Measurements from ENCODE around the gene GPHA2.
"Not testable (repeated sequence)": the region's sequence is repeated elsewhere in the genome, so short reads cannot be mapped to it uniquely, and the experiment has no call there.

The GPHA2 gene, protein sequence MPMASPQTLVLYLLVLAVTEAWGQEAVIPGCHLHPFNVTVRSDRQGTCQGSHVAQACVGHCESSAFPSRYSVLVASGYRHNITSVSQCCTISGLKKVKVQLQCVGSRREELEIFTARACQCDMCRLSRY

DNA sequence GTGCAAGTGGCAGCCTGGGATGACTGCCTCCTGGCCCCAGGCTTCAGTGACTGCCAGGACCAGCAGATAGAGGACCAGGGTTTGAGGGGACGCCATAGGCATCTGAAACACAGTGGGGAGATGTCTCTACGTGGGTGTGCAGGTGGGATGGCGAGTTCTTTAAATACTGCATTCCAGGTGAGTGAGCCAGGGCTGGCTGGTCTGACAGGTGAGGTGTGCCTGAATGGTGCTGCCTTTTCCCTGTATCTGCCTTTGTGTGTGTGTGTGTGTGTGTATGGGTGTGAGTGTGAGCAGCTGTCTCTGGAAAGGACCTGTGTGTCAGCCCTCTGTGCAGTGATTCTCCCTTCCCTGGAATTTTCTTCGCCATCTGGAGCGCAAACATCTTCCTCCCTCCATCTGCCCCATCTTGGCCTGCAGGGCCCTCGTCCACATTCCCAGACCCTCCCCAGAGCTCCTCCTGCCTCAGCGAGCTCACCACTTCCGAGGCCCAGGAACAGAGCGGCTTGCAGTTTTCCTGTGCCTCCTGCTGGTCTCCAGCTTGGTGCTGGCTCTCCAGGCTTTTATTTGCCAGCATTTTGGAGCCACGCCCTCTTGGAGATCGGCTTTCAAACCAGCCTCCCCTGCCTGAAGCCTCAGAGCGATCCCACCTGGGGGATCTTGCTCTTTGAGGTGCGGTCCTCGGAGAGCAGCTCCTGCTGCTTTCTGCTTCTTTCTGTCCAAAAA, at the start of gene GPHA2:
Gene GPHA2, minus strand, starts transcription at position 535 of the 723 bp plus-strand sequence. Its CDS starts 433 bp downstream, at position 102.
- DNase-seq: no peak

DNA sequence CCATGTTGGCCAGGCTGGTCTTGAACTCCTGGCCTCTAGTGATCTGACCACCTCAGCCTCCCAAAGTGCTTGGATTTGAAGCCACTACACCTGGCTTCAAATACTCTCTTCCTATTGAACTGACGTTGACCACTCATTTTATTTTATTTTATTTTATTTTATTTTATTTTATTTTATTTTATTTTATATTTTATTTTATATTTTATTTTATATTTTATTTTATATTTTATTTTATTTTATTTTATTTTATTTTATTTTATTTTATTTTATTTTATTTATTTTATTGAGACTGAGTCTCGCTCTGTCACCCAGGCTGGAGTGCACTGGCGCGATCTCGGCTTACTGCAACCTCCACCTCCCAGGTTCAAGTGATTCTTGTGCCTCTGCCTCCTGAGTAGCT, 47.6 kb upstream of the GPHA2 start:
- not testable (repeated sequence) for DNase-seq

DNA sequence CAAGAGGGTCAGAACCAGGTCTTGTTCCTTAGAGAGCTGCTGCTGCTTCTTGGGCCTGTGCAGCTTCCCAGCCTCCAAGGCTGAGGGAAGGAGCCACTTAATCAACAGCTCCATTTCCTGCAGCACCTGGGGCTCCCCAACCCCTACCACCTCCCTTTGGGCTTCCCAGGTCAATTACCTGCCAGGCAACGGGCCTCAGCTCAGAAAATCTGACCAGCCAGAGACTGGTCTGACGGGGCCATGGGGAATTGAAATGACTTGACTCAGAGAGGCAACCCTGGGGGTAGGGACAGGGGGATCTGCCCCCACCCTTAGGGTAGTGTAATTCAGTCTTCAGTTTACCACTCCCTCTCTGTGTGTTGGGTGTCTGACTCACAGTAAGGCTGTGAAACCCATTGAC, 41.0 kb upstream of the GPHA2 start:
- no peak for DNase-seq

DNA sequence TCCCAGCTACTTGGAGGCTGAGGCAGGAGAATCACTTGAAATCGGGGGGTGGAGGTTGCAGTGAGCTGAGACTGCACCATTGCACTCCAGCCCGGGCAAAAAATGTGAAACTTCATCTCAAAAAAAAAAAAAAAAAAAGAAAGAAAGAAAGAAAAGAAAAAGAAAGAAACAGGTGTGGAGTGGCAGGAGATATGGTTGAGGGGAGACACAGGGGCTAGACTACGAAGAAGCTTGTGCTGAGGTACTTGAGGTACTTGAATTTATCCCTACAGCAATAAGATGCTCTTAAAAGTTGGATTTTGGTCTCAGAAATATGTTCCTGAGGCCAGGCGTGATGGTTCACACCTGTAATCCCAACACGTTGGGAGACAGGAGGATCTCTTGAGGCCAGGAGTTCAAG, 38.4 kb upstream of the GPHA2 start:
- no peak for DNase-seq

DNA sequence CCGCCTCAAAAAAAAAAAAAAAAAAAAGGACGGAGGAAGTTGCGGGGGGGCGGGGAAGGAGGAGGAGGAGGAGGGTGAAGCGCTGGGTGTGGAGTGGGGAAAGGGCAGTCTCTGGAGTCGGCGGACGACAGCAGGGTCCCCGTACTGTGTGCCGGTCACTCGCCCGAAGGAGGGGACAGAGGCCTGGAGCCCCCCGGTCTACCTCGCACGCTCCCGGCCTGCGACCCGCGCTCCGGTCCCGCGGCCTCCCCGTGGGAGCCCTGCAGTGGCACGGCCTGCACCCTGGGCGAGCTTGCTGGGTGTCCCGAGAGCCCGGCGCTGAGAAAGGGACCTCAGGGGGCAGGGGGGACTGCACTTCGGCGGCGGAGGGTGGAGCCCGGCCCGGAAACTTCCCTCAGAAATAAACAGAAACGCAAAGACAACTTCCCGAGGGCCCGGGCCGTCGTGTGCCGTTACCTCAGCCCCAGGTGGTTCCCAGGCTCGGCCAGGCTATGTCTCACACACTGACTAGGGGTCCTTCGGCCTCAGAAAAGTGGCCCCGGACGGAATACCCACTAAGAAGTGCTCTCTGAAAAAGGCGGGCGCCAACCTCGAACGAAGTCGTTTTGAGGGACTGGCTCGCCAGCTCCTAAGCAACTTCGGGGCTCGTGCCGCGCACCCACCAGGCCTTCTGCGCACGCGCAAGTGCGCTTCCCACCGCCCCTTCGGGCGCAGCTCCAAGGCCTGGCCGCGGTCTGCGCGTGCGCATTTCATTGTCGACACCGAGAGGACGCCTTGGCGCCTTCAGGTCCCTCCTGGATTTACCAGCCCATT, 35.9 kb upstream of the GPHA2 start, which contains the start of gene MAJIN:
Gene MAJIN, minus strand, starts transcription at position 688 of the 813 bp plus-strand sequence. CDS start 12,703 bp downstream, outside the sequence.
- peak; percentile 67 to 71 for DNase-seq

DNA sequence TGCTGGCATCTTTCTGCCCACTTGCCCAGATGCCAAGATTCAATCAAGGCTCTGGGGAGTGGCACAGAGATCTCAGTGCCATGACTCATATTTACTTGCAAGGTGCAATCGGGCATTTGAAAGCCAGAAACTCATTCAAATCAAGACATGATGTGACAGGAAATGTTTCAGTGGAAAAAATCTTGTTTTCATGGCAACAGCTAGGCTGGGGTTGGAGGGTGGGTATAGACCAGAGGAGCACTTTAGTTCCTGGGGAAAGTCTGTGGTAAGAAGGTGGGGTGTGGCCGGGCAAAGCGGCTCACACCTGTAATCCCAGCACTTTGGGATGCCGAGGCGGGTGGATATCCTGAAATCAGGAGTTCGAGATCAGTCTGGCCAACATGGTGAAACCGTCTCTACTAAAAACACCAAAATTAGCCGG, 35.0 kb upstream of the GPHA2 start:
- DNase-seq: peak; percentile 21 to 47

DNA sequence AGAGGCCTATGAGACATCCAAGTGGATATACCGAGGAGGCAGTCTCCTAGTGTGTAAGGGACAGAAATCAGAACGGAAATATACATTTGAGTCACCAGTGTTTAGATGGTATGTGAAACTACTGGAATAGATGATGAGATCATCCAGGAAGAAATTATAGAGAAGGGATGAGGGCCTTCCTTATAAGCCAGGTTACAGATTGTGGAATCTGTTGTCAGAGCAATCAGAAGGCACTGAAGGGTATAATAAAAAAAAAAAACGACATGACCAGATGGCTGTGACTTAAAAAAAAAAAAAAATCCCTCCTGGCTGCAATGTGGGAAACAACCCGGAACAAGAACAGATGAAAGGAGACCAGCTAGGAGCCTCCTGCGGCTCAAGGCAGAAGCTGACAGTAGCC, 33.5 kb upstream of the GPHA2 start:
- peak in 1 of 2 experiments; percentile 51 for DNase-seq

DNA sequence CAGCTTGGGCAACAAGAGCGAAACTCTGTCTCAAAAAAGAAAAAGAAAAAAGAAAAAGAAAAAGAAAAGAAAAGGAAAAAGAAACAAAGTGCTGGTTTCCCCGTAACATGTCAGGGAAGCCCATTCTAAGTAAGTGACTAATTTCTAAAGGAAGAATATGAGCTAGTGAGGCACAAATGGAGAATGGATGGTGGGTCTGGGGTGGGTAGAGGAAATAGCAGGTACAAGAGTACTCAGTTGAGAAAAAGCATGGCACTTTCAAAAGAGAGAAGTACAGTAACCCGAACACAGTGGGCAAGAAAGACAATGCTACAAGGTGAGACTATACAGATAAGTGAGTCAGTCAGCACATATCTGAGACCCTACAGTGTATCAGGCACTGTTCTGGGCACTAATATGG, 31.7 kb upstream of the GPHA2 start:
- DNase-seq: no peak

DNA sequence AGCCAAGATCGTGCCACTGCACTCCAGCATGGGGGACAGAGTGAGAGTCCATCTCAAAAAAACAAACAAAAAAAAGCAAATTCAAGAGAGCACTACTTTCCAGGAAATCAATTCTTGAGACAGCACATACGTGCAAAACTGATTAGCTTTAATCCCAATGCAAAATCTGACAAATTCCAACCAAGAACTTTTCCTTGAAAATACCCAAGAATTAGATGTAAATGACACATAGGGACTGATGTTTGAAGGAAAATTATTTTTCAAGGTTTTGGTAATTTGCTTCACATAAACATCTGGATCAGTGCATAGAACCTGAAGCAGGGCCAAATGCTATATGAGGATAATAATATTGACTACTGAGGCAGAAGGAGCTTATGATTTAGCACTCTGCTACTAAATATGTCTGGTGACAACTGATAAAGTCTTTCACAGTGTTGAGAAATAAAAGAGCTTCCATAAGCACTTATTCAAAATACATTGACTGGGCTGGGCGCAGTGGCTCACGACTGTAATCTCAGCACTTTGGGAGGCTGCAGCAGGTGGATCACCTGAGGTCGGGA, 27.5 kb upstream of the GPHA2 start:
- no peak for DNase-seq

DNA sequence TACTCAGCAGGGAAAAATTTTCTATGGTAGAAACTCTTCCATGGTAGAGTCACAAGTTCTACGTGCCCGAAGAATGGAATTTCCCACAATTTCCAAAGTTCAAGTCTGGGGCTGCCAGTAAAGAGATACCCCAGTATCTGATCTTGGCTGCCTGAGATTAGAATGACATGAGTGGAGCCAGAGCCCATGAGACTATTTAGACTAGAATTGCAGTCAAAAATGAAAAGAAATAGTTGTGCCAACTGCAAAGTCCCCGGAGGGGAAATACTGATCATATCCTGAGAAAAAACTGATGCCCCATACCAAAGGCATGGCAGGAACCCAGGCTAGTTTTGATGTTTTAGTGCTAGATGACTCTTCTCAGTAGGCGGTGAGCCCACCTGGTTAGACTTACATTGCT, 25.0 kb upstream of the GPHA2 start:
- DNase-seq: no peak

DNA sequence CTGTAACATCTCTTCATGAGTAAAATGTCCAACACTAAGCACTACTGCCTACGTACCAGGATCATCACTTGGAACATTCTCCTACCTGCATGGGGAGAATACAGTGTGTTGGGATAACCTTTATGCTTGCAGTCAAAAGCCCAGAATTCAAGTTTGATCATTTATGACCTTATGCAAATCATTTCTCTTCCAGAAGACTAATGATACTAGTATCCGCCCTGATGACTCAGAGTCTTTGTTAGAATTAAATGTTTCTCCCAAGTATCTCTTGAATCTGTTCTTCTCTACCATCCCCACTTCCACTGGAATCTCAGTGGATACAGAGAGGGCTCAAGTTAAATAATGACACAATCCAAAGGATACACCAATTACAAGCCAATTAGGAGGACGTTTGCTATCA, 23.8 kb upstream of the GPHA2 start:
- DNase-seq: no peak

DNA sequence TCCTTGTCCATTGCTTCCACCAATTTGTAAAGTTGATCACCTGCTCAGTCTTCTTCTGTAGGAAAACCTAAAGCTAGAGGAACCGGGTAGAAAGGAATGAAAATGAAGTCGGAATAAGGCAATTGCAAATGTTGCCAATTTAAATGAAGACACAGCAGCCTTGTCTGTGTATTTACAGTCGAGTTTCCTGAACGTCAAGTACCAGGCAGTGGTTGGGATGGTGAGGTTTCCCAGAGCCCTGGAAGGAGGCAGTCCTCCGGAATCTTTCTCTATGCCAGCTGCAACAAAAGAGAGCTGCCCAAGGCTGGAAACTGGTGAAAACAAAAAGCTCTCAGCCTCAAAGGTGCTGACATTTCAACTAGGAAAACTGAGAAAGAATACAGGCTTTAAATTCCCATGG, 18.5 kb upstream of the GPHA2 start:
- no peak for DNase-seq

DNA sequence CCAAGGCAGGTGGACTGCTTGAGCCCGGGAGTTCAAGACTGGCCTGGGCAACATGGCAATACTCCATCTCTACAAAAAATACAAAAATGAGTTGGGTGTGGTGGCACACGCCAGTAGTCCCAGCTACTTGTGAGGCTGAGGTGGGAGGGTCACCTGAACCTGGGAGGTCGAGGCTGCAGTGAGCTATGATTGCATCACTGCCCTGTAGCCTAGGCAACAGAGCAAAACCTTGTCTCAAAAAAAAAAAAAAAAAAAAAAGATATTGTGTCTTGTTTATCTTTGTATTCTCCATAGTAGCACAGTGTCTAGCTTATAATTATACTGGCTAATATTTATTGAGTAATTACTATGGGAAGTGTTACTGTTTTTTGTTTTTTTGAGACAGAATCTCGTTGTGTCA, 15.8 kb upstream of the GPHA2 start:
- no peak for DNase-seq

DNA sequence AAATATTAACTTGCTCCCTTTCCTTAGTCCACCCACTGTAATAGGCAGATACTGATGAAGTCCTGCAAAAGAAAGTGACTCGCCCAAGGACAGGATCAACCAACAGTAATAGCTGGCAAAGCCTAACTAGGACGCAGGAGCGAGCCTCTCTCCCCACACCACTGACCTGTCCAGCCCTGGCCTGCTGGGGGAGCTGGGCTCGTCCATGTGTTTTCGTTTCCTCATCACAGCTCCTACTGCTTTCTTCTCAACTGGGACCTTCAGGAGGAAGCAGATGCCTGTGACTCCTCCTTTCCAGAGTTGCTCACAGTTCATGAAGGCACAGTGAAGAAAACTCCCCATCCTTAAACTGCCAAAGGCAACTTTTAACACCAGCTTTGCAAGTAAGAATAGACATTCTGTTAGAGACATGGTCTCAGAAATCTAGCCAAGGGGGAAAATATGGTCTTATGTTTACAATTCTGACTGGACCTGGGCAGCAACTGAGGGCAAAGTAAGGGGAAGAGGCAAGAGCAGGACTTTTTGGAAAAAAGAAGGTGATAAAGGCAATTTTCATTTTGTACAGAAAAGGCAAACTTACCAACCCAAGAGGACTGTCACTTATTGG, 11.6 kb upstream of the GPHA2 start:
- DNase-seq: no peak

DNA sequence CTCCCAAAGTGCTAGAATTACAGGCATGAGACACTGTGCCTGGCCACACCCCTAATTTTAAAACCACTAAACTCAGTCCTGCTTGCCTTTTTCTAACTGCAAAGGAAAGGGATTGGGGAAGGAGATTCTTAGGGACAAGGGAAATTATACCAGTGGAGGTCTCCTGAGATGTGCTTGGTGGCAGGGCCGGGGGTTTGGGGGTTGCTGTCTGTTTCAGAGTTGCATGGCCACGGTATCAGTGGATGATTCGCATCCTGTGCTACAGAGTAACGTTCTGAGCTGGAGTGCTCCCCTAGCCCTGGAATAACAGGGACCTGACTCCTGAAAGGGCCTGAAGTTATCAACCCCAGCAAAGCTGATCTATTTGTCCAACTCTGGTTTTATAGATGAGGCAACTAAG, 846 bp upstream of the GPHA2 start:
- no peak for DNase-seq

DNA sequence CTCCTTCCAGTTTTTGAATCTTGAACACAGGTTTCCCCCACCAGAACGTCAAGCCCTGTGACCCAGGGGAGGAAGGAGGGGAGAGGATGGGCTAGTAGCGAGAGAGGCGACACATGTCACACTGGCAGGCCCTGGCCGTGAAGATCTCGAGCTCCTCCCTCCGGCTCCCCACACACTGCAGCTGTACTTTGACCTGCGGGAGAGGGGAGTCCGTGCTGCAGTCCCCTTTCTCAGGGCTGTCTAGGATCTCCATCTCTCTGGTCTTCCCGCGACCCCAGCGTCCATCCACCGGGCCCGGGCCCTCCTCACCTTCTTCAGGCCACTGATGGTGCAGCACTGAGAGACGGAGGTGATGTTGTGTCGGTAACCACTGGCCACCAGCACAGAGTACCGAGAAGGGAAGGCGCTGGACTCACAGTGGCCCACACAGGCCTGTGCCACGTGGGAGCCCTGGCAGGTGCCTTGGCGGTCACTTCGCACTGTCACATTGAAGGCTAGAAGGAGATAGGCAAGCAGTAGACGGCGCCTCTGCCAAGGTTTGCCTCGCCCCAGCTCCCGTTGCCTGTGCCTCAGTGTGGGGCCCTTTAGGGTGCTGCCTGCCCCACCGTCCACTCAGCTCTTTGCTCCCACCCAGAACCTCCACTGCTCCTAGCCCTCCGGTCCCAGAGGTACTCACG, 873 bp downstream of the GPHA2 start:
- no peak for DNase-seq

DNA sequence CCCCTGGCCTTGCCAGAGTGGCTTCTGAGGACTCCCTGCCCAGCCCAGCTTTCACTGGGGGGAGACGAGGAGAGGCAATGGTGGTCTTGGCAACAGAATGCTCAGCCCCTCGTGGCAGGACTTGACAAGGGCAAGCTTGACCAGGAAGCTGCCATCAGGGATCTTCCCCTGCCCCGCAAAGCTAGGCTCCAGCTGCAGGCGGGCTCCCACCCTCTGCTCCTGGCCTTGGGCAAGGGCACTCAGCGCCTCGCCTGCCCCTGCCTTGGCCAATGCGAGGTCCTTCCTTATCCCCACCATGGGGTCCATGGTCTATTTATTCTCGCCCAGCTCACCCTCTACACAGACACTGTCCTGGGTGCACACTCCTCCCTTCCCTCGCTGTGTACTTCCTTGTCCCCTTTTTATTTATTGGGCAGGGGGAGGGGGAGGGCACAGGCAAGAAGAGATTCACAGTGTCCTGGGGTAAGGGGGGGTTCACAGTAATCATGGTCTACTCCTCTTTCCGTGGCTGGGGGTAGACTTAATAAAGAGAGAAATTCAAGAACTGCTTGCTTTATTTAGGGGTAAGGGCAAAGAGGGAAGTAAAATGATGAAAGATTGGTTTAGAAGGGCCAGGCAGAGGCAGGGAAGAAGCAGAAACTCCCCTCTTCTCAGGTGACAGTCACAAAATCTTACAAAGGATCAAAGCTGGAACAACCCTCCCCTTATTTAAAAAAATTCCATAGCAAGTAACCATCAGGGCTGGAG, 1.6 kb downstream of the GPHA2 start:
- DNase-seq: no peak

DNA sequence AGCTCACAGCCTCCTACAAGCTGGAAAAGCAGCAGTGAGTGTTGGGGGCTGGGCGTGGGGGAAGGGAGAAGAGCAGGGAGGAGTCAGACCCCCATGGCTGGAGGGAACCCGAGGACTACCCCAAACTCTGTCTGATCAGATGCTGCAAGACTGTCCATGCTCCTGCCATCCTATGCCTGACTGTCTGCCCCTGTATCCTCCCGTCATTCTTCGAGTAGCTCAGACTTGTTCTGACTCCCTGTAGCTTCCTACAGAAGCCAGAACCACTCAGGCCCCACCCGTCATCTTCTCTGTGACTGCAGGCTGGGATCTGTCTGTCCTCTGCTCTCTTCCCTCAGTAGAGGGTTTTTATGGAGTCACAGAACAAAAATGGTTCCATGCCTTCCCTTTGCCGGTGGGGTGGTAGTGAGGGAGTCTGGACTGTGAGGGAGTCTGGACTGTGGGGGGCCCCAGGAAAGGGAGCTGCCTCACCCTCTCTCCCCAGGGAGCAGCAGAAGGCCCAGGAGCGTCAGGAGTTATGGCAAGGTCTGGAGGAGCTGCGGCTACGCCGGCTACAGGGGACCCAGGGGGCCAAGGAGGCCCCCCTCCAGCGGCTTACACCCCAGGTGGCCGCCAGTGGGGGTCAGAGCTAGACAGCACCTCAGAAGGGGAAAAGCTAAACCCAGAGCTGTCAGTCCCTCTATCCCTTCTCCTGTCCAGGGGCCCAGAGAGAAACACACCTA, 2.3 kb downstream of the GPHA2 start:
- DNase-seq: no peak

DNA sequence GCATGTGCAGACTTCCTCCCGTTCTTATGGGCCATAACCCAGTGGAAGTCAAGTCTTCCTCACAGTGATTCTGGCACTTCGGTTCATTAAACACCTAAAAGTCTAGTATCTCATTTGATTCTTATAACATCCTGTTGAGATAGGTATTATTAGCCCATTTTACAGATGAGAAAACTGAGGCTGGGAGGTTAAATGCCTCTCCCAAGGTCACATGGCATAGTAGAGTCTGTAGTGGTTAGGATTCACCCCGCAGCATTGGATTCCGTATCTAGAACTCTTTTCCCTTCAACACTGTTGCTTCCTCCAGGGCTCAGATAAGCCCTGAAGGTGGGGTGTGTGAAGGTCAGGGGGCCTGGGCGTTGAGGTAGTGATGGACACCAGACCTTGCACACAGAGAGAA, 3.4 kb downstream of the GPHA2 start:
- DNase-seq: no peak

DNA sequence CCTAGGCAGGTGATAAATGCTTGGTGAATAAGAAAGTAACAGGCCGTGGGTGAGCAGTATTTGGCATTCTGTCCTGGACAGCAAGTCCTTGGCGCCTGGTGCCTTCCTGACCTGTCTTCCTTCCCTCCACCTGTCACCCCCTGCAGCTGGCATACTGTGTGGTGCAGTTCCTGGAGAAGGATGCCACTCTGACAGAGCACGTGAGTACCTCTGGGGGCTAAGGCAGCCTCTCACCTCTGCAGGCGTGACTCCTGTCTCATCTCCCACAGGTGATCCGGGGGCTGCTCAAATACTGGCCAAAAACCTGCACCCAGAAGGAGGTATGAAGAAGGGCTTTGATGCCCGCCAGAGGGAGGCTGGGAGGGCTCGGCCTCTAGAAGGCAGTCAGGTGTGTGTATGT, 4.4 kb downstream of the GPHA2 start:
- DNase-seq: no peak

DNA sequence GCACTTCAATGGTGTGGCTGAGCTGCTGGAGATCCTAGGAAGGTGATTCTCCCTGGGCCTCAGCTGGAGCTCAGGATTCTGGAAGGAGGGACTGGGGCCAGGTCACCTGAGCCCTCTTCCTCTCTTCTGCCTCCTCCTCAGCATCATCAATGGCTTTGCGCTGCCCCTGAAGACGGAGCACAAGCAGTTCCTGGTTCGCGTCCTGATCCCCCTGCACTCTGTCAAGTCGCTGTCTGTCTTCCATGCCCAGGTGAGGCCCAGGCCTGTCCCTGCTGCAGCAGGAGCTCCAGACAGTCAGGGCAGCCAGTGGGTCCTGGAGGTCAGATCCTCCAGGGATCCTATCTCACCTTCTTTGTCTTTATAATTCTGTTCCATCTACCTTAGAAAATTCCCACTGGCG, 5.4 kb downstream of the GPHA2 start:
- no peak for DNase-seq
